K562 (cell line): ENCODE measurements around the gene RUVBL1. TPM values are rescaled to one million over a fixed set of nuclear protein-coding genes. Genes with fewer than 3 reads are reported as not detected.
"Not testable (repeated sequence)": the region's sequence is repeated elsewhere in the genome, so short reads cannot be mapped to it uniquely, and the experiment has no call there.

Source experiments
- ATAC-seq: fragments of 200-7000 bp; cut with Tn5 transposase; 3 replicates; pipeline ENCODE4 v1.9.1; 2020; ENCODE audit warnings: moderate library complexity
- BruUV-seq: library from RNA; stranded (reverse); fragments of 400-500 nt; replicated peaks from 2 replicates; lab custom pipeline; 2021; lab: Mats Ljungman, UMichigan
- CTCF ChIA-PET: fragments of 300-600 bp; formaldehyde crosslinking; extraction: SDS; loops from one replicate; lab custom pipeline; 2021; ENCODE audit warnings: low intra/inter-chr PET ratio; lab: Yijun Ruan, JAX
- POLR2A ChIA-PET: fragments of 300-600, 350-650 bp; sonication (Branson Sonifier 250); formaldehyde crosslinking; extraction: SDS; loops from one replicate; lab custom pipeline; 2021; ENCODE audit warnings: antibody characterized with exemption, inconsistent platforms; lab: Yijun Ruan, JAX
- DNase-seq, 4 experiments: peaks; one replicate each; pipeline versions ENCODE4 v3.0.0 to v3.0.0-alpha.2; 2011 to 2018; ENCODE audit warnings: low spot score in 3 of 4, mixed read lengths in 3 of 4; ENCODE audit errors: extremely low read depth in 1 of 4
- FAIRE-seq: peaks from 2 replicates; lab custom pipeline; 2011; peaks lifted over from hg19 to GRCh38; lab: Jason Lieb, UNC
- H2AFZ ChIP-seq: 2 replicates; pipeline ENCODE4 v1.6.0; 2011; ENCODE audit warnings: low read depth, low read length, control low read depth, inconsistent platforms
- H3K27ac ChIP-seq: fragments of 200-600 bp; 3 replicates; pipeline ENCODE4 v1.8.0; 2011; ENCODE audit warnings: low read depth, mild to moderate bottlenecking, control low read depth, inconsistent platforms, low read length, moderate library complexity, mixed read lengths; ENCODE audit errors: extremely low read depth
- H3K27me3 ChIP-seq, 2 experiments: fragments of 300-600 bp in 1 of 2; 2 replicates in 1 of 2; 3 replicates in 1 of 2; pipeline versions ENCODE4 v1.6.0 to v1.8.0; 2011; ENCODE audit warnings: inconsistent platforms in 2 of 2, low read length in 2 of 2, mild to moderate bottlenecking in 1 of 2, mixed read lengths in 1 of 2, moderate library complexity in 1 of 2; ENCODE audit not compliant: control insufficient read depth in 2 of 2, insufficient read depth in 2 of 2
- H3K36me3 ChIP-seq: fragments of 300-600 bp; 3 replicates; pipeline ENCODE4 v1.8.0; 2011; ENCODE audit warnings: mild to moderate bottlenecking, low read length, inconsistent platforms; ENCODE audit not compliant: control insufficient read depth, insufficient read depth
- H3K4me1 ChIP-seq, 2 experiments: fragments of 200-600 bp in 1 of 2; replicated peaks in 1 of 2; 2 replicates in 1 of 2; 3 replicates in 1 of 2; pipeline versions ENCODE4 v1.5.1 to v1.8.0; 2011; ENCODE audit warnings: inconsistent platforms in 2 of 2, low read length in 2 of 2, mild to moderate bottlenecking in 1 of 2, mixed read lengths in 1 of 2, moderate library complexity in 1 of 2; ENCODE audit not compliant: control insufficient read depth in 2 of 2, insufficient read depth in 2 of 2
- H3K4me2 ChIP-seq: 2 replicates; pipeline ENCODE4 v1.6.1; 2011; ENCODE audit warnings: low read length, control low read depth, inconsistent platforms, mixed read lengths; ENCODE audit not compliant: insufficient read depth
- H3K4me3 ChIP-seq: fragments of 200-600 bp; sonication (generic), shearing (Covaris generic); 2 replicates; pipeline ENCODE4 v1.5.1; 2016; ENCODE audit warnings: control low read depth, inconsistent platforms
- H3K79me2 ChIP-seq: fragments of 200-600 bp; 3 replicates; pipeline ENCODE4 v1.8.0; 2011; ENCODE audit warnings: low read length, inconsistent platforms; ENCODE audit not compliant: control insufficient read depth, insufficient read depth
- H3K9ac ChIP-seq, 2 experiments: 2 replicates each; pipeline versions ENCODE4 v1.6.0 to v1.6.1; 2011; ENCODE audit warnings: low read depth in 2 of 2, low read length in 2 of 2, control low read depth in 1 of 2, inconsistent platforms in 1 of 2, mild to moderate bottlenecking in 1 of 2, mixed read lengths in 1 of 2; ENCODE audit not compliant: insufficient read depth in 1 of 2
- H3K9me1 ChIP-seq: one replicate; pipeline ENCODE4 v1.6.0; 2011; ENCODE audit warnings: inconsistent platforms, mild to moderate bottlenecking, low read length, moderate library complexity; ENCODE audit not compliant: control insufficient read depth, insufficient read depth
- H3K9me3 ChIP-seq: replicated peaks from 2 replicates; pipeline ENCODE4 v1.5.1; 2011; ENCODE audit warnings: low read depth, low read length, inconsistent platforms; ENCODE audit not compliant: control insufficient read depth, insufficient read depth
- H4K20me1 ChIP-seq: replicated peaks from 2 replicates; pipeline ENCODE4 v1.6.1; 2011; ENCODE audit warnings: low read length, inconsistent platforms, mixed read lengths; ENCODE audit not compliant: control insufficient read depth, insufficient read depth
- HDGF ChIP-seq: fragments of 450-650 bp; IDR thresholded peaks from 2 replicates; pipeline ENCODE4 v1.6.1; 2016
- PHF8 ChIP-seq: fragments of 200-600 bp; sonication (generic); IDR thresholded peaks from 2 replicates; pipeline ENCODE4 v1.6.1; 2012; ENCODE audit warnings: mixed run types, mild to moderate bottlenecking, inconsistent platforms, low read length, moderate library complexity, borderline replicate concordance
- YY1 ChIP-seq, 3 experiments: IDR thresholded peaks; 2 replicates each; pipeline ENCODE4 v1.6.1; 2011; ENCODE audit warnings: low read length in 2 of 3, mild to moderate bottlenecking in 2 of 3, moderate library complexity in 2 of 3, borderline replicate concordance in 1 of 3, control low read depth in 1 of 3, low read depth in 1 of 3; ENCODE audit not compliant: insufficient read depth in 3 of 3, insufficient replicate concordance in 2 of 3, control insufficient read depth in 1 of 3, insufficient read length in 1 of 3; ENCODE audit errors: extremely low read depth in 1 of 3
- ZNF778 ChIP-seq: fragments of 450-650 bp; formaldehyde crosslinking; IDR thresholded peaks from 2 replicates; pipeline ENCODE4 v1.4.0; 2020; ENCODE audit warnings: mild to moderate bottlenecking, moderate library complexity
- WGBS: fragments of 100-300 bp; shearing (Covaris generic); methylation state at CpG from one replicate; pipeline ENCODE4 v1.1.6; 2016; ENCODE audit warnings: low coverage, mixed read lengths; ENCODE audit not compliant: insufficient coverage; ENCODE audit errors: missing lambda C conversion rate; 5-methylcytosine and 5-hydroxymethylcytosine counted together
- in situ Hi-C: fragments of 300-500 bp; cut with MboI; formaldehyde crosslinking; loops from 4 replicates; pipeline ENCODE4 v1.15.0; 2018; ENCODE audit warnings: inconsistent platforms, mixed read lengths
- intact Hi-C: fragments of 100-400 bp; cut with micrococcal nuclease; formaldehyde crosslinking; loops from 2 replicates; pipeline ENCODE4 v1.14.2; 2022
- polyA plus RNA-seq, 8 experiments: library from polyadenylated mRNA; depleted of rRNA in 4 of 8; stranded (reverse) in 5 of 8; unstranded in 3 of 8; fragments of >200 nt; fragmentation: Nextera tagmentation in 2 of 8; fragmentation: Illumina TruSeq in 1 of 8; extraction: Ambion mirVana in 2 of 8; extraction: Trizol in 1 of 8; gene quantifications; 2 replicates each; pipeline versions ENCODE4 v1.2.1 to v1.2.3, GENCODE V29; 2011 to 2014; ENCODE audit warnings: inconsistent platforms in 1 of 8, missing spikeins in 1 of 8
- total RNA-seq, 7 experiments: library from RNA; depleted of rRNA in 6 of 7; stranded (reverse); fragments of >200 nt in 6 of 7; fragmentation: Illumina TruSeq in 2 of 7; extraction: Trizol in 2 of 7; gene quantifications; 2 replicates each; pipeline versions ENCODE4 v1.2.1 to v1.2.3, GENCODE V29; 2011 to 2021; ENCODE audit warnings: low replicate concordance in 1 of 7

Gene RUVBL1
- total and polyA plus RNA-seq, 9 of the 15 experiments (the other 6 are each of a cell fraction or from before 2014, with no cell fraction given), result 20.7 to 147 (median 113) TPM

DNA sequence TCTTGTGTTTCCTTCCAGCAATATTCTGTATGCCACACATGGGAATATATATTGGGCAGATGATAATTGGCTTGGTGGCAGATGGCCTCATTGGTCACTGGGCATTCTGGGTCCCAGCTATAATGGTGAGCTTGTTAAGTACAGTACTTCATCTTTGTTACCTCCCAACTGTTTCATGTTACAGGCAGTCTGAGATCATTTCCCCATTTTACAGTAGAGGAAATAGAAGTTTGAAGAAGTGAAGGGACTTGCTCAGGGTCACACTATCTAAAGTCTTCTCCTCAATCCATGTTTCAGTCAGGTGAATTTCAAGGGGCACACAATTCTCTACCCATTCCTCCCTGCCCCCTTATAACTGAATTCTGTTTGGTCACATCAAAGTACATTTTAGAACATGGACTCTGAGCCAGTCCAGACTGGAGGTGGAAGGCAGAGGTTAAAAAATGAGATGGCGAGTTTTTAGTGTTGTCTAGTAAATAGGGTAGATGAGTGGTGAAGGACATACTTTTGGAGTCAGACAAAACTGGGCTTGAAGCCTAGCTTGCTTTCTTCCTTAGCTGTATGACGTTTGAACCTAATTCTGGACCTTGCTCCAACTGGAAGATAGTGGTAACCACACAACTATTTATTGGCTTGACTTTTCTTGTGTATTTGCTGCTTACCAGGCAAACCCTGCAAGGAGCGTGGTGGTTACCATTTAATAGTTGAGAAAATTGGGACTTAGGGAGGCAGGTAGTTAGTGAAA lies 32.2 kb upstream of the RUVBL1 start:
- no peak for TF ChIP-seq YY1 (IDR thresholded peaks at IDR 0.05; ENCODE audit: borderline replicate concordance in 1 of 3, control insufficient read depth in 1 of 3, extremely low read depth in 1 of 3, insufficient read depth in 3 of 3, insufficient read length in 1 of 3, insufficient replicate concordance in 2 of 3, low read depth in 1 of 3, low read length in 2 of 3)
- no peak for TF ChIP-seq PHF8
- TF ChIP-seq HDGF, result no peak
- no peak for TF ChIP-seq ZNF778 (CRISPR knock-in tag)
- Histone ChIP-seq H3K36me3 (peaks cover 32% of the 10 kb centered on the region; the same call in 2 of the 3 replicates), H3K27ac (no peak overlapping the region), H3K4me1 (peaks cover 2 to 6% of the 10 kb centered on the region in 2 experiments; a peak in 3 of 5 replicates), H3K4me3 (no peak overlapping the region), H3K4me2 (no peak overlapping the region), H3K9me1 (no peaks in the 10 kb centered on the region), H3K79me2 (peaks cover 21% of the 10 kb centered on the region), H3K9me3 (no peaks in the 10 kb centered on the region), H3K9ac (no peak overlapping the region), H2AFZ (no peak overlapping the region), H3K27me3 (no peaks in the 10 kb centered on the region), H4K20me1 (no peaks in the 10 kb centered on the region)
- FAIRE-seq (no peak), ATAC-seq (no peak), DNase-seq (no peak)
- BruUV-seq, result no TSS peak
- POLR2A ChIA-PET, result no interaction called here
- intact Hi-C loops (no loop called here), in situ Hi-C loops (no loop called here)
- CTCF ChIA-PET, result no interaction called here
- 80% methylated on average over 3 of the region's 3 CpGs for WGBS

DNA sequence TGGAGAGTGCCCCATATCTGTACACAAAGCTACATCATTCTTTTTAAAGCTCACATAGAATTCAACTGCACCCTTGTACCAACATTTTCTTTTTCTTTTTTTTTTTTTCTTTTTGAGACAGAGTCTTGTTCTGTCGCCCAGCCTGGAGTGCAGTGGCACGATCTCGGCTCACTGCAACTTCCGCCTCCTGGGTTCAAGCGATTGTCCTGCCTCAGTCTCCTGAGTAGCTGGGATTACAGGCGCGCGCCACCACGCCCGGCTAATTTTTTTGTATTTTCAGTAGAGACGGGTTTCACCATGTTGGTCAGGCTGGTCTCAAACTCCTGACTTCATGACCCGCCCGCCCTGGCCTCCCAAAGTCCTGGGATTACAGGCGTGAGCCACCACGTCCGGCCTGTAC lies 30.7 kb upstream of the RUVBL1 start:
- H3K4me1 ChIP-seq, H3K9me3 ChIP-seq, FAIRE-seq, H3K27ac ChIP-seq, DNase-seq, H3K27me3 ChIP-seq, CTCF ChIA-PET, intact Hi-C loops, ATAC-seq, in situ Hi-C loops, H3K9me1 ChIP-seq, H4K20me1 ChIP-seq, H2AFZ ChIP-seq: not testable (repeated sequence)
- Histone ChIP-seq H3K9ac (peak overlapping the region in 1 of 2 experiments; percentile 83; a peak in 2 of 4 replicates), H3K4me2 (peak overlapping the region; percentile 82), H3K4me3 (peak overlapping the region; percentile 82), H3K36me3 (peaks cover 32% of the 10 kb centered on the region; the same call in 2 of the 3 replicates), H3K79me2 (peaks cover 21% of the 10 kb centered on the region)
- POLR2A ChIA-PET, result interaction anchor here (0.6 to 1.0 kb wide), 4 partner anchors 8 to 341 kb away, joined by 3 to 5 read pairs (median 3); no protein-coding TSS in a partner anchor
- 71% methylated on average over 12 of the region's 16 CpGs for WGBS
- BruUV-seq, result TSS peak; percentile 55
